ENCODE data around the gene MRPL43. TPM values are rescaled to one million over a fixed set of nuclear protein-coding genes. Genes with fewer than 3 reads are reported as not detected.

MRPL43 gene
- total and polyA plus RNA-seq, 2 donors (not counting 1 experiment from before 2014, with no cell fraction given): 61.4 to 62.1 TPM

- H3K27ac ChIP-seq (ENCODE audit: insufficient read depth, low read length): no peak overlapping the region
- TF ChIP-seq CTCF (conservative IDR thresholded peaks at IDR 0.05 in 1 of 2, IDR thresholded peaks at IDR 0.05 in 1 of 2; ENCODE audit: low read depth in 1 of 2, low read length in 2 of 2) (no peak), EZH2 (IDR thresholded peaks at IDR 0.05; ENCODE audit: low read length, missing control alignments) (no peak)
- no peak overlapping the region for H3K9ac ChIP-seq (ENCODE audit: insufficient read depth, low read length)
- no peak overlapping the region for H2AFZ ChIP-seq (ENCODE audit: low read length)
- H3K36me3 ChIP-seq (ENCODE audit: control insufficient read depth, insufficient read depth, low read length): peaks cover 11% of the 10 kb centered on the region
- no peaks in the 10 kb centered on the region for H4K20me1 ChIP-seq (ENCODE audit: control insufficient read depth, extremely low read depth, insufficient read depth, low read length)
- H3K4me3 ChIP-seq (replicated peaks in 1 of 4; ENCODE audit: control extremely low read depth in 1 of 4, insufficient read depth in 1 of 4, low read depth in 3 of 4, low read length in 4 of 4): no peak overlapping the region
- H3K27me3 ChIP-seq (ENCODE audit: control insufficient read depth, insufficient read depth, low read length): no peaks in the 10 kb centered on the region
- no peaks in the 10 kb centered on the region for H3K4me1 ChIP-seq (ENCODE audit: control insufficient read depth, extremely low read depth, insufficient read depth, low read length)
- H3K9me3 ChIP-seq (ENCODE audit: control insufficient read depth, insufficient read depth, low read depth, low read length): no peaks in the 10 kb centered on the region
- DNase-seq (ENCODE audit: low read depth in 2 of 2): no peak
- H3K79me2 ChIP-seq (ENCODE audit: control insufficient read depth, insufficient read depth, low read length): no peaks in the 10 kb centered on the region
- no peak overlapping the region for H3K4me2 ChIP-seq (ENCODE audit: extremely low read depth, insufficient read depth, low read length)
These were observed 41.5 kb downstream of the MRPL43 start for GRCh38 chr10:100945754-100946153.

- no peaks in the 10 kb centered on the region for H3K27me3 ChIP-seq (ENCODE audit: control insufficient read depth, insufficient read depth, low read length)
- H3K9me3 ChIP-seq (ENCODE audit: control insufficient read depth, insufficient read depth, low read depth, low read length): no peaks in the 10 kb centered on the region
- no peak overlapping the region for H2AFZ ChIP-seq (ENCODE audit: low read length)
- no peak overlapping the region for H3K27ac ChIP-seq (ENCODE audit: insufficient read depth, low read length)
- peaks cover 10% of the 10 kb centered on the region for H3K36me3 ChIP-seq (ENCODE audit: control insufficient read depth, insufficient read depth, low read length)
- no peak for DNase-seq (ENCODE audit: low read depth in 2 of 2)
- H3K9ac ChIP-seq (ENCODE audit: insufficient read depth, low read length): no peak overlapping the region
- no peak for TF ChIP-seq CTCF (conservative IDR thresholded peaks at IDR 0.05 in 1 of 2, IDR thresholded peaks at IDR 0.05 in 1 of 2; ENCODE audit: low read depth in 1 of 2, low read length in 2 of 2)
- no peak for TF ChIP-seq EZH2 (IDR thresholded peaks at IDR 0.05; ENCODE audit: low read length, missing control alignments)
- H3K4me3 ChIP-seq (replicated peaks in 1 of 4; ENCODE audit: control extremely low read depth in 1 of 4, insufficient read depth in 1 of 4, low read depth in 3 of 4, low read length in 4 of 4): no peak overlapping the region
- H4K20me1 ChIP-seq (ENCODE audit: control insufficient read depth, extremely low read depth, insufficient read depth, low read length): no peaks in the 10 kb centered on the region
- no peak overlapping the region for H3K4me2 ChIP-seq (ENCODE audit: extremely low read depth, insufficient read depth, low read length)
- no peaks in the 10 kb centered on the region for H3K79me2 ChIP-seq (ENCODE audit: control insufficient read depth, insufficient read depth, low read length)
- H3K4me1 ChIP-seq (ENCODE audit: control insufficient read depth, extremely low read depth, insufficient read depth, low read length): peaks cover 3% of the 10 kb centered on the region
These were observed 43.8 kb downstream of the MRPL43 start for GRCh38 chr10:100943508-100943907.

GRCh38 chr10:100942229-100942628, 45.1 kb downstream of the MRPL43 start:
- H3K4me2 ChIP-seq (ENCODE audit: extremely low read depth, insufficient read depth, low read length): no peak overlapping the region
- H3K27ac ChIP-seq (ENCODE audit: insufficient read depth, low read length): no peak overlapping the region

More at GRCh38 chr10:100942229-100942628, 45.1 kb downstream of the MRPL43 start:
- no peak for DNase-seq (ENCODE audit: low read depth in 2 of 2)
- Histone ChIP-seq H3K79me2 (ENCODE audit: control insufficient read depth, insufficient read depth, low read length) (no peaks in the 10 kb centered on the region), H3K27me3 (ENCODE audit: control insufficient read depth, insufficient read depth, low read length) (no peaks in the 10 kb centered on the region), H3K4me3 (replicated peaks in 1 of 4; ENCODE audit: control extremely low read depth in 1 of 4, insufficient read depth in 1 of 4, low read depth in 3 of 4, low read length in 4 of 4) (no peak overlapping the region), H3K36me3 (ENCODE audit: control insufficient read depth, insufficient read depth, low read length) (peaks cover 10% of the 10 kb centered on the region), H2AFZ (ENCODE audit: low read length) (no peak overlapping the region), H3K4me1 (ENCODE audit: control insufficient read depth, extremely low read depth, insufficient read depth, low read length) (peaks cover 3% of the 10 kb centered on the region), H3K9ac (ENCODE audit: insufficient read depth, low read length) (no peak overlapping the region), H3K9me3 (ENCODE audit: control insufficient read depth, insufficient read depth, low read depth, low read length) (no peaks in the 10 kb centered on the region), H4K20me1 (ENCODE audit: control insufficient read depth, extremely low read depth, insufficient read depth, low read length) (no peaks in the 10 kb centered on the region)
- TF ChIP-seq CTCF (conservative IDR thresholded peaks at IDR 0.05 in 1 of 2, IDR thresholded peaks at IDR 0.05 in 1 of 2; ENCODE audit: low read depth in 1 of 2, low read length in 2 of 2): no peak
- no peak for TF ChIP-seq EZH2 (IDR thresholded peaks at IDR 0.05; ENCODE audit: low read length, missing control alignments)

All from fibroblast of lung (primary cell).